NCI-H526 (cell line): ENCODE data around the gene MSRB3.
"Not testable (repeated sequence)": the region's sequence is repeated elsewhere in the genome, so short reads cannot be mapped to it uniquely, and the experiment has no call there.

ENCODE experiments used
- DNase-seq, 2 experiments: peaks; one replicate each; lab custom pipeline; 2025; lab: John Stamatoyannopoulos, UW

The MSRB3 gene

GRCh38 chr12:65458718-65459117 lies 180.2 kb downstream of the MSRB3 start:
- no peak for DNase-seq

- no peak for DNase-seq
These were observed 181.1 kb downstream of the MSRB3 start for GRCh38 chr12:65459545-65459944.

GRCh38 chr12:65460063-65460462 lies 181.6 kb downstream of the MSRB3 start:
- DNase-seq: no peak

GRCh38 chr12:65461017-65461416 lies 182.5 kb downstream of the MSRB3 start:
- no peak for DNase-seq

GRCh38 chr12:65462484-65462883 lies 184.0 kb downstream of the MSRB3 start:
- no peak for DNase-seq

- no peak for DNase-seq
These were observed 184.6 kb downstream of the MSRB3 start for GRCh38 chr12:65463082-65463481.

GRCh38 chr12:65463611-65464010 lies 185.1 kb downstream of the MSRB3 start:
- DNase-seq: no peak

- DNase-seq: no peak
These were observed 186.4 kb downstream of the MSRB3 start for GRCh38 chr12:65464930-65465329.

- no peak for DNase-seq
These were observed 187.5 kb downstream of the MSRB3 start for GRCh38 chr12:65465766-65466547.

GRCh38 chr12:65466911-65467310 lies 188.4 kb downstream of the MSRB3 start:
- no peak for DNase-seq

GRCh38 chr12:65470256-65470655 lies 191.8 kb downstream of the MSRB3 start:
- DNase-seq: no peak

GRCh38 chr12:65472079-65472478 lies 193.6 kb downstream of the MSRB3 start:
- DNase-seq: no peak

GRCh38 chr12:65474831-65475230 lies 196.3 kb downstream of the MSRB3 start:
- DNase-seq: no peak

- no peak for DNase-seq
These were observed 199.2 kb downstream of the MSRB3 start for GRCh38 chr12:65477721-65478120.

GRCh38 chr12:65483891-65484516 lies 205.5 kb downstream of the MSRB3 start:
- DNase-seq: not testable (repeated sequence)

GRCh38 chr12:65488197-65488596 lies 209.7 kb downstream of the MSRB3 start:
- no peak for DNase-seq

- no peak for DNase-seq
These were observed 211.8 kb downstream of the MSRB3 start for GRCh38 chr12:65490250-65490649.

- DNase-seq: no peak
These were observed 214.8 kb downstream of the MSRB3 start for GRCh38 chr12:65492998-65493912.

GRCh38 chr12:65493913-65494245 lies 215.4 kb downstream of the MSRB3 start:
- DNase-seq: no peak

GRCh38 chr12:65494537-65494936 lies 216.1 kb downstream of the MSRB3 start:
- no peak for DNase-seq

- no peak for DNase-seq
These were observed 216.8 kb downstream of the MSRB3 start for GRCh38 chr12:65495233-65495632.

GRCh38 chr12:65496617-65497016 lies 218.1 kb downstream of the MSRB3 start:
- DNase-seq: no peak

GRCh38 chr12:65497660-65498059 lies 219.2 kb downstream of the MSRB3 start:
- no peak for DNase-seq
